NCI-H774 (cell line): ENCODE data around the gene KIF18A.
"Not testable (repeated sequence)": the region's sequence is repeated elsewhere in the genome, so short reads cannot be mapped to it uniquely, and the experiment has no call there.

Experiments used
- DNase-seq: peaks from one replicate; lab custom pipeline; 2025; lab: John Stamatoyannopoulos, UW

The KIF18A gene

DNA sequence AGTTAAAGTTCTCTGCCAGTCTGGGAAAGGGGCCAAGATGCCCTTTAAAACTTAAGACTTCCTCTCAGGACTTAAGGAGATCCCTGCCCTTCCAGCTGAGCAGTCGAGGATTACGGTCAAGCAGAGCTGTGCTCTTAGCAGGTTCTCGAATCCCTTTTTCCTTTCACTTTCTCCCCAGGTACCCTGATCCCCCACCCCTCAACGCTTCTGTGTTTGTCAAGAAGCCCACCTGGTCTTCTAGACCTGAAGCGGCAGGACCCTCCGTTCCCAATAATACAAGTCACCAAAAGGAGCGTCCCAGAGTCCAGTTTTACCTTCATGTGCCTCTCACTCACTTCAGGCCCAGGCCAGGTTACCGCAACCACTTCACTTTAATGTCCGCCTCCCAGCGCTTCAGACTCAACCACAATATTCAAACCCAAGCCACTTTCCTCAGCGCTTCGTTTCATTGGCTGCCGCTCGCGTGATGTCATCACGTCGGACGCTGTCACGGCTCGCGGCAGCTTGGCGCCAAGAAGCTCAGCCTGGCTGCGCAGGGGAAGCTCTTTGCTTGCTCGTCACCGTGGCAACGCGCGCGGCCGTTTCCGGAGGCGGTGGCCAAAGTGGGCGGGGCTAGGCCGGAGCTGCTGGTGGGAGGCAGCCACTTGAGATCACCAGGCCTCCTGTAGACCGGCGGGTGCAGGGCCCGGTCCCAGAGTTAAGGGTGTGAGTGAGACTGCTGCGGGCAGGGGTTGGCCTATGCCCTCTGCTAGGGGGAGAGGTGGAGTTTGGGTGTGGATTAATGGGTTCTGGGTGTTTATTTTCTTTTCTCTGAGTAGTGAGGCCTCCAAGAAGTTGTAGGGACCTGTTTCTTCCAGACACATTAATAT is at the start of gene KIF18A, which contains the start of gene METTL15:
KIF18A (minus strand) TSS at position 407 of the 869 bp plus-strand sequence. CDS start 10,209 bp downstream, outside the sequence.
METTL15 (plus strand) TSS at position 639 of the 869 bp plus-strand sequence. CDS start 4,947 bp downstream, outside the sequence.
- DNase-seq, result peak; percentile 99

DNA sequence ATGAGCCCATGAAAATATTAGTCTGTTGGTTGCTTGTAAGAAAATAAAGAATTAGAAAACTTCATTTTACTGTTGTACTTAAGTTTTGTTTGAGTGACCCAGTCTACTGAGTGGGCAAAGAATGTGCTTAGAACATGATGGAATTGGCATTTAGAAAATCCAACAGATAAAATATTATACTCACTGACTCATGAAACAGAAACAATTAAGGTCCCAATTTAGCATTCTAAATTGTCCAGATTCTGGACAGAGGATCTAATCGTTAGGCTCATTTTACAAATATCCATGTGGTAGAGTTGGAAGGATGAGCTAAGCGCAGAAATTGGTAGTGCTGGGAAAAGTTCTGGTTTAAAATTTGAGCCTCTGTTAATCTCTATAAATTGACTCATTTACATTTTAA is 45.6 kb upstream of the KIF18A start:
- no peak for DNase-seq

DNA sequence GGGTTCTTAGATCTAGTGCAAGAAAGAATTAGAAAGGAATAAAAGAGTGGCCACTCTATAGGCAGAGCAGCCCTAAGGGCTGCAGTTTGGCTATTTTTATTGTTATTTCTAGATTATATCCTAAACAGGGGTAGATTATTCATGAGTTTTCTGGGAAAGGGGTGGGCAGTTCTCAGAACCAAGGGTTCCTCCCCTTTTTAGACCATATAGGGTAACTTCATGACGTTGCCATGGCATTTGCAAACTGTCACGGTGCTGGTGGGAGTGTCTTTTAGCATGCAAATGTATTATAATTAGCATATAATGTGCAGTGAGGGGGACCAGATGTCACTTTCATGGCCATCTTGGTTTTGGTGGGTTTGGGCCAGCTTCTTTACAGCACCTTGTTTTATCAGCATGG is 44.8 kb upstream of the KIF18A start:
- DNase-seq, result no peak

DNA sequence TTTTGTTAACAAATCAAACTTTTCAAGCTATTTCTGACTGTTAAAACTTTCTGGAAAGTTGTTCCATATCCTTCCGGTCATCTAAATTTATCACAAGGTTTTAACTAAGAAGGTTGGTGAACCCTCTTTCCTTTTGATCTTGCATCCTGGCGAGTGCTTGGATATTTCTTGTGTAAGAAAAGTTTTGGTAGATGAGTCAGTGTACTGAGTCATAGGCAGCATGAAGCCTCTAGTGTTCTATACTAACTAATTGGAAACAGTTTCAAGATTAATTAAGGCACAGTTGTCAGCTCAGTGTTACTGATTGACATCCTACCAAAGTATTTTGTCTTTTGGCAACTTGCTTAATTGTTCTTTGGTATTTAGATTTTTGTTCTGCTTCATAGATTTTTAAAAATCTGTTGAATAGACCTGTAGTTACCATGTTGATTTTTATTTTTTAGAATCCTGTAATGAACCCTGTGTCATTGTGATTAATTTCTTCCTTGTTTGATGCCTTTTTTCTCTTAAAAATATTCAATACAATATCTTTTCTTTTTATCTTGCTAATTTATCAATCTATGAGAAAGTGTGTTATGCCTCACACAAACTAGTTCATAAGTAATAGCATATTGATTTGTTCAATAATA is 38.3 kb upstream of the KIF18A start:
- no peak for DNase-seq

DNA sequence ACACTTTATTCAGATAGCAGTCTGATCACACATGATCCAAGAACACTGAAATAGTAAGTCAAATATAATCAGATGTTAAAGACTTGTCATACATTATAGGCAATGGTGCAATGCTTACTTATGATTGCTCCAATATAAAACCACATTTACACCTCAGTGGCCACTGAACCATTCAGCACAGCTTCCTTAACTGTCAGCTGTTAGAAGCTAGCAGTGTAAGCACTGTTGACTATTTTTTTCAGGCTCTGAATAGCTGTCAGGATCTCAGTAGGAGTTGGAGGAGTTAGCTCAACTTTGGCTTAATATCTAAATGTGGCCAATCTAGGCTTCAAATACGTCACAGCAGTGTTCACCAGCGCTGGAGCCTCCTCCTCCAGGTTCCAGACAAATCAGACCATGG is 36.9 kb upstream of the KIF18A start:
- no peak for DNase-seq

DNA sequence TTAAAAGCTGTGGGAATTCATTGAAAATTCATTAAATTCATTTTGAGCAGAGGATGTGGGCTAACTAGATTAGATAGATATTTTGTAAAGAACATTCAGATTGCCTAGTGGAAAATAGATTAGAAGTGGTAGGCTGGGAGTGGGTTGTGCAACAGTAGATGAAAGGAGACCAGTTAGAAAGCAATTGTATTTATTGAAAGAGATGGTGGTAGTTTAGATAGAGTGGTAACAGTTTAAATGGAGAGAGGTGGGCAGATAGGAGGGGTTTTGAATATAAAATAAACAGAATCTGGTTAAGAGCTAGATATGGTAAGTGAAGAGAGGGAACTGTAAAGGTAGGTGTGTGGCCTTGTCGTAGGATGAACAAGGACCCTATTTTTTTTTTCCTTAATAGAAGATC is 34.8 kb upstream of the KIF18A start:
- DNase-seq, result no peak

DNA sequence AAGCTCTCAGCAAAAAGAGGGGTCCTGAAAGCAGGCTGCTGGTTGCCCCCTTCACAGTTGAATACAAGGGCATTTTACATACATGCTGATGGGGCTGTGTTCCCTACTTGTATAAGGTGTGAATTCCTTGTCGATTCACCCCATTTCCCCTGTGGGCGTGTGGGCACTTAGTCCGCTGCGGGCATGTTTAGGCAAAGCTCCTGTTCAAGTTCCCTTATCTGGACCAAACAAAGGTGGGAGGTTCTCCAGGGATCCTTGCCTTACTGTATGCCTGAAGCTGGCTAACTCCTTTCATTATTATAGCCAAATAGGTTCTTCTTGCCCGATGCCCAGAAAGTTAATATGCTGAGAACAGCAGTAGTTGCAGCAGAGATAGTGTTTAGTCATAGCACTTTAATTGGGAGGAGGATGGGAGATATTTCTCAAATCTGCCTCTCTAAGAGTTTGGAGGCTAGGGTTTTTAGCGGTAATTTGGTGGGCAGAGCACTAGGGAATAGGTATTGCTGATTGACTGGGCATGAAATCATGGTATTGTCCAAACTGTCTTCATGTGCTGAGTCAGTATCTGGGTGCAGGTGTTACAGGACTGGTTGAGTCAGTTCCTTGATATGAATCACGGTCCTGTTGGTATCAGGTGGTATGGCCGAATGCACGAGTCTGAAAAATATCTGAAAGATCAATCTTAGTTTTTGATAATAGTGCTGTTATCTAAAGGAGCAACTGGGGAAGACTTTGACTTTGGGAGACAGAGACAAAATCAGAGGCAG is 32.9 kb upstream of the KIF18A start:
- no peak for DNase-seq

DNA sequence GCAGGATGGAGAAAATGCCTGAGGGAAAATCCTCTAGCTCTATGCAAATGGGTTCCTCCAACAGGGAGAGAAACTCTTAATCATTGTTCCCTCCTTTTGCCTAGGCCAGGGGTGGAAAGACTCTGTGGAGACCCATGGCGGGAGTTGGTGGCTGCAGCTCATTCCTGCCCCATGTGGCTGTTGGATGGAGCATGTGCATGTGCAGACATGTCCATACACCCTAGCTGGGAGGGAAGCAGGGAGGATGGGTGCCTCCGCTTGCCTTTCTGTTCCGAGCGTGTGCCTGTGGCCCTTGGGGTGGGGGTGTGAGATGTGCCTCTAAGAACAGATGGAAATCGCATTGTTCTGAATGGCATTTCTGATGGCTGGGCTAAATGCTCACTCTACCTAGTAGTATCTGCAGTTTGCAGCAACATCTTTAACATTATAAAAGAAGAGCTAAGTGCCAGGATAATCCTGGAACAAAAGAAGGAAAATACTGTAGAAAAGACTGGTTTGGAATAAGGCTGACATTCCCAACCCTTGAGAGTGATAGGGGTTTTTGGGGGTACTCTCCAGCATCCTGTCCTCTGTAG is 32.0 kb upstream of the KIF18A start:
- no peak for DNase-seq

DNA sequence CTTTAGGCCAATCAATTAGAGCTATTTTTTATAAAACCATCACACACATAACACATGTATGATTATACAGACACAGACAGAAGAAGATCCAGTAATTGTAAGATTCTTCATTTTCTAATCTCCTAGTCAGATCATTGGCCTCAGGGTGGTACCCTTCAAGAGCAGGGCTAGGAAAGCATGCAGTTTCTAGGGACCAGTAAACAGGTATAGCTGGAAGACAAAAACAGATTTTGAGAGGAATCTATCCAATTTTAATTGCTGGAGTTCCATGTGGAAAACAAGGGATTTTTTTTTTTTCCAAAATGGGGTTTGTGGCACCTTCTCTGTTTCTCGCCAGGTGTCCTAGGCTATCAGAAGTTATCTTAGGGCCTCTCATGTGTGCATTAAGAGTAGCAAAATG is 29.9 kb upstream of the KIF18A start:
- no peak for DNase-seq

DNA sequence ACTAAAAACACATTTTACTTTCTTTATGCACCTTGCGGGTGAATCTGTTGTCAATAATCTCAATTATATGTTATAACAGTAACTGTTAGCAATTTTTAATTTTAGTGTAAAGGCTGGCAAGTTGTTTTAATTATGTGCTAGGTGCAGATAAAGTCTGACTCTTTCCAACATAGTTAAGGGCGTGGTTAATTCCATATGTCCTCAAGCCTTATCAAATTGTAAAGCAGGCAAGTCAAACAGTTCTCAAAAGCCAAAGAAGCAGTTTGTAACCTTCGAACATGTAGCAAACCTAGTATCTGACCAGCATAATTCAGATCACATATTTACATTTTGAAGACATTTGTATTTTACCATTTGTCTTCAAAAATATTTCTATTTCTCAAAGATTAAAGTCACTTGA is 29.4 kb upstream of the KIF18A start:
- DNase-seq, result no peak

DNA sequence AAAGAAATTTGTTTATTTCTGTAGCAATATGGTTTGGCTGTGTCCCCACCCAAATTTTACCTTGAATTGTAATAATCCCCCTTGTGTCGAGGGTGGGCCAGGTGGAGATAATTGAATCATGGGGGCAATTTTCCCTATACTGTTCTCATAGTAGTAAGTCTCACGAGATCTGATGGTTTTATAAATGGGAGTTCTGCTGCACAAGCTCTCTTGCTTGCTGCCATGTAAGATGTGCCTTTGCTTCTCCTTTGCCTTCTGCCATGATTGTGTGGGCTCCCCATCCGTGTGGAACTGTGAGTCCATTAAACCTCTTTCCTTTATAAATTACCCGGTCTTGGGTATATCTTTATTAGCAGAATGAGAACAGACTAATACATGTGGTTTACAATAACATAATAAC is 28.2 kb upstream of the KIF18A start:
- not testable (repeated sequence) for DNase-seq

DNA sequence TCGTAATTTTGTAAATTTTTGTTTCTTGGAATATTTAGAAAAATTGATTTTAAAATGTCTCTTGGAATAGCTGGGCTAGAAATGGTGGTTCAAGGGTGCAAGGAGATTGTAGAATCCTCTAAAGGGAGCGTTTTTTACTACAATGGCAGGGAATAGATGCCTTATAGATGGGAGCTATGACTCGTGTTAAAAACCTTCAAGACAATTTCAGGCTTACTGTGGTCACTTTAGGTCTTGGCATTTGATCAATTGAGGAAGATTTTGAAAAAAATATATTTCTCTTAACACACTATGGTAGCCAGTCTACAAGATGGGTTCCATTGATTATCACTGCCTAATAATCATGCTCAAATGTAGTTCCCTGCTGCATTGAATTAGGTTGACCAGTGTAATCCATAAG is 25.2 kb upstream of the KIF18A start:
- DNase-seq, result no peak

DNA sequence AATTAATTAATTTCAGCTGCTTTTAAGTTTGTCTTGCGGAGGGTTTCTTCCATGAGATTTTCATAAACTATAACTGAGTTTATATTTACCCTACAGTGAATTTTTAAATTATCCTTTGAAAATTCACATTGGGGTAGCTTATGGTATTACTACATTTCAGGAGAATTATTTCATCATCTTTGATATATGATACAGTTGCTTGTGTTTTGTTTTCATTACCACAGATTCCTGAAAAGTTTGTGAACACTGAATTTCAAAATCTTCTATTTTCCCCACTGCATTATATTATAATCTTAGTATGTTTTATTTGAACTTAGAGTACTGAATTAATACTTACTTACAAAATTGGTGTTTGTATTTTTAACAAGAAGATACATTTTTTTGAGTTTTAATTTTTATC is 24.6 kb upstream of the KIF18A start:
- DNase-seq, result no peak

DNA sequence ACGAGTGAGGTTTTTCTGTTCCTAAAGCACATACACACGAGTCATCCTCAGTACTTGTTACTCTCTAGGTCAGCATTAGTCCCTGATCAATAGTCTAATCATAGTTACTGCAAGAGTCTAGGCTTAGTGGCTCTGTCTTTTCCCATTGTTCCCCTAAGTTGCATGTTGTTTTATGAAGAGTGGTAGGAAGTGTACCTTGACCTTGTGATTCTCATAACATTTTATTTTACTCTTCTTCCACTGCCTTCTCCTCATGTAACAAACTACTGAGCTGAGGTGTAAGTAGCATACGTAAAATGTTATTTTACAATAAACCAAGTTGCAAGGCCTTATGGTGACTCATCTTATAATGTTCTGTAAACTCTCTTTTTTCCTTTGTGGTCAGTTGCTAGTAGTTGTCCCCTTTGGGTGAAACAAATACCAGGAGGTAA is 15.2 kb upstream of the KIF18A start:
- DNase-seq, result no peak

DNA sequence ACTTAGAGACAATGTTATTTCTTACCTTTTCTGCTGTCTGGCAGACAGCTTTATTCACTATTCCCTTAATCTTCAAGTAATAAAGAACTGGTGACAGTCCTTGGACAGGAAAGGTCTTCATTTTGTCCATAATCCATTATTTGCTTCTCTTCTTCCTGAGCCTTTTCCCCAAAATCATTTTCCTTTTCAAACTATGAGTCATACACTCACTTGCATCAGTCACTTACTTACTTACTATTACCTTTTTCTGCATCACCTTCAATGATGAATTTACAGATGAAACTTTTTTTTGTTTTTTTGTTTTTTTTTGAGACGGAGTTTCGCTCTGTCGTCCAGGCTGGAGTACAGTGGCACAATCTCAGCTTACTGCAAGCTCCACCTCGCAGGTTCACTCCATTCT is 9.8 kb upstream of the KIF18A start:
- DNase-seq, result no peak

DNA sequence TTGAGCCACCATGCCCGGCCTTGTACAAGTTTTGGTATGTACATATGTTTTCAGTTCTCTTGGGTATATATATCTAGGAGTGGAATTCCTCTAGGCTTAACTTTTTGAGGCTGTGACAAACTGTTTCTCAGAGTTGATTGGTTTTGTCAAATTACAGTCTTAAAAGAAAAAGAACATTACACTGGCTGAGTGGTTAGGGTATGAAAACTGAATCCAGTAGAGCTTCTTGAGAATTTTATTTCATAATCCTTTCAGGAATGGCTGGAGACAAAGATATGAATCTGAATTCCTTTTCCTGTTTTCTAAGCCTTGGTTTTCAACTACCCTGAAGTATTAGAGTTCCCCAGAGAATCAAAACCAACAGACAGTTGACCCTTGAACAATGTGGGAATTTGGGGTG is 6.8 kb upstream of the KIF18A start:
- DNase-seq, result no peak

DNA sequence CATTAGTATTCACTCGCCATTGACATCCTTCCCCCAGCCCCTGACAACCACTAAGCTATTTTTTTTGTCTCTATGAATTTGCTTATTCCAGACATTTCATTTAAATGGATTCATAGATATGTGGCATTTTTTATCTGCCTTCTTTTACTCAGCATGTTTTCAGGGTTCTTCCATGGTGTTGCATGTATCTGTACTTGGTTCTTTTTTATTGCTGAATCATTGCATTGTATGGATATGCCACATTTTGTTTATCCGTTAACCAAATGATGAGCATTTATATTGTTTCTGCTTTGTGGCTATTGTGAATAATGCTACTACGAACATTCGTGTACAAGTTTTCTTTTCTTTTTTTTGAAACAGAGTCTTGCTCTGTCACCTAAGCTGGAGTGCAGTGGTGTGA is 6.2 kb upstream of the KIF18A start:
- no peak for DNase-seq

DNA sequence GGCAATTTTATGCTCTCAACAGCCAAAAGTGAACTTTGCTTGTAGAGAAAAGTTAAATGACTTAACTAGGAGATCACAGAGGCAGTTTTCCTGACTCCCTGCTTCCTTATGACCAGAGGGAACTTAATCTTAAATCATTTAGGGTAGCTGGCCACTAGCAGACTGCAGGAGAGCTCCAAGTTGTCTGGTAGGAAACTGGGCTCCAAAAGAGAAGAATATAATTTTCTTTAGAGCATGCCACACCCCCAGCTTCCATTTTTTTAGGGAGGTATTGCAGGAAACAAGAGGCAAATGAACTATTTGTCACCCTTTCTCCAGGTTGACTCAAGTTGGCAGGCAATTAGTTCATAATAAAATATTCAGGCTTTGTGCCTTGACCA is 2.9 kb upstream of the KIF18A start:
- DNase-seq, result no peak

DNA sequence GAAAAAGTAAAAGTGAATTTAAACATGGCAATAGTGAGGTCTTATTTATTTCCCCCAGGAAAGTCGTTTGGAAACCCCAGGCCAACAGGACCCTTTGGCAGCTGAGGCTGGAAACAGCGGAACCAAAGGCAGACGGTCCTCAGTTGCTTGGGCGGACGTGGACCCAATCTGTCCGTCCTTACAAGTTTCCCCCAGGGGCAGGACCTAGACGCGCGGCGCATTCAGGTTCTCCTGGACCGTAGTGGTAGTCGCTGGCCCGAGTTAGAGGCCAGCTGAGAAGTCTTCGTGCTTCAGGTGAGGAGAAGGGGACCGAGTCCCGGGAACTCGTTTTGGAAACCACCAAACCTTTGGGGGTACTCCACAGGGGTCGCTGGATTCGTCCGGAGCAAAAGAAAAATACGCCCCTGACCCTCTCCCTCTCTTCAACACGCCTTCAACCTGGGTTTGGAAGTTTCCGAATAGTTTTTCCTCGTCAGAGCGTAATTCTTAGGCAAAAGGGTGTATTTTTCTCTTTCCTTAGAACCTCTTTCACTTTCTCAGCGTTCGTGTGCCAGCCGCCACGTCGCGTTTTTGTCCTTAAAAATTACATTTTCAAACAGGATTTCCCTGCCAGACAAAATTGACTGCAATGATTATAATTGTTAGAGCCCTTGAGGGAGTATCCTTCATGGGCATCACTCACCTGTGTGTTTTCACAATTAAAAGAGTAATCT is 2.3 kb upstream of the KIF18A start:
- DNase-seq, result peak; percentile 70

DNA sequence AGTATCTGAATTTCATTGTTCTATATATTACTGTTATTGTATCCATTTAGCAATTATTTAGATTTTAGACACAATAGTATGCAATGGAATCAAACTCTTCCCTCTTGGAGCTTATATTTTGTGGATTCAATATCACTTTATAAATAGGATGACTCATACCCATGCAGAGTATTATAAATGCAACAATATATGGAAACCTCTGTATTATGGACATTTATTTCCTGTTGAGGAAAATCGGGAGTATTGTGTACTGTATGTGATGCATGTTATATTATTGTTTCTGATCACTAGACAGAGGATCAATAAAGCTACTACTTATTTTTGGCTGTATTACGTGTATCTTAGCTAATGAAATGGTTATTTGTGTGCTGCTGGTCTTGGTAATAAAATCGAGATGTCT is 1.0 kb upstream of the KIF18A start:
- no peak for DNase-seq

DNA sequence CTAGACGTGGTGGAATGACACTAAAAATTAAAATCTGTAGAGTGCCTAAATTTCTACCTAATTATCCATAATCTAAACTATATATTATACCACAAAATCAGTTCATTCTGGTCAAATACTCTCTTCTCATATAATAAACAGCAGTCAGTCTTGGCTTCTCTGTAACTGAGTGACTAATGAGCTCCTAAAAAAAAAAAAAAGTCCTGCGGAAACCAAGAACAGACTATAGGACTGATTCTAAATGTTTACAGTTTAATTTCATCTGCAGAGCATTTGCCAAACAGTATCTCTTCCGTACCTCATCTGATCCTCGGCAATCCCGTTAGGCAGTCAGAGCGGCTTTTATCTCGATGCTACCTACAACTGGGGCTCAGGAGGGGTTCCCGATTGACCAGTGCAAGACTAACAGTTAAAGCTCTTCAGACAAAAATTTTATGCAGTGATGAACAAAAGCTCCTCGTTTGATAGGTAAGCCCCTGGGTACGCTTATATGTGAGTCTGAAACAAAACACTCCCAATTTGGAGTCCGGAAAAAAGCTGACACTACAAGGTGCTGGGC is 686 bp downstream of the KIF18A start:
- no peak for DNase-seq
